SK-N-SH treated with all-trans-retinoic acid at 6 μM for 48 hours (cell line): ENCODE results near the gene ERBIN.

Source experiments
- ATAC-seq: fragments of 200-7000 bp; cut with Tn5 transposase; 3 replicates; pipeline ENCODE4 v1.9.1; 2020; ENCODE audit warnings: mild to moderate bottlenecking, moderate library complexity
- ARNTL ChIP-seq: fragments of 450-650 bp; formaldehyde crosslinking; IDR thresholded peaks from 2 replicates; pipeline ENCODE4 v1.5.0; 2020; ENCODE audit warnings: low read depth, mild to moderate bottlenecking, moderate library complexity, borderline replicate concordance
- BACH2 ChIP-seq: fragments of 250-450 bp; sonication (Bioruptor Pico); IDR thresholded peaks from 2 replicates; pipeline ENCODE4 v1.9.0; 2021; ENCODE audit warnings: mild to moderate bottlenecking, borderline replicate concordance
- CSDC2 ChIP-seq: fragments of 250-450 bp; sonication (Bioruptor Pico); IDR thresholded peaks from 2 replicates; pipeline ENCODE4 v1.5.0; 2020; ENCODE audit warnings: mild to moderate bottlenecking, moderate library complexity
- ESRRG ChIP-seq: fragments of 250-450 bp; sonication (Bioruptor Pico); IDR thresholded peaks from 2 replicates; pipeline ENCODE4 v1.6.1; 2021; ENCODE audit warnings: mild to moderate bottlenecking
- ISL1 ChIP-seq: fragments of 250-450 bp; sonication (Bioruptor Pico); IDR thresholded peaks from 2 replicates; pipeline ENCODE4 v2.1.2; 2022; ENCODE audit warnings: mild to moderate bottlenecking, moderate library complexity
- OSR1 ChIP-seq: fragments of 250-450 bp; sonication (Bioruptor Pico); IDR thresholded peaks from 2 replicates; pipeline ENCODE4 v1.8.0; 2022; ENCODE audit warnings: moderate library complexity, mild to moderate bottlenecking, inconsistent platforms
- PATZ1 ChIP-seq: fragments of 250-450 bp; sonication (Bioruptor Pico); IDR thresholded peaks from 2 replicates; pipeline ENCODE4 v1.8.0; 2020; ENCODE audit warnings: mild to moderate bottlenecking, moderate library complexity, borderline replicate concordance
- PPARA ChIP-seq: fragments of 250-450 bp; sonication (Bioruptor Pico); IDR thresholded peaks from 2 replicates; pipeline ENCODE4 v1.5.0; 2020; ENCODE audit warnings: mild to moderate bottlenecking, borderline replicate concordance
- RARB ChIP-seq: fragments of 250-450 bp; sonication (Bioruptor Pico); IDR thresholded peaks from 2 replicates; pipeline ENCODE4 v1.8.0; 2021; ENCODE audit warnings: mild to moderate bottlenecking, moderate library complexity
- TOX ChIP-seq: fragments of 250-450 bp; sonication (Bioruptor Pico); IDR thresholded peaks from 2 replicates; pipeline ENCODE4 v1.8.0; 2021; ENCODE audit warnings: mild to moderate bottlenecking, moderate library complexity, borderline replicate concordance
- ZC3H10 ChIP-seq: fragments of 250-450 bp; sonication (Bioruptor Pico); IDR thresholded peaks from 2 replicates; pipeline ENCODE4 v1.5.1; 2021; ENCODE audit warnings: mild to moderate bottlenecking, moderate library complexity
- ZFP3 ChIP-seq: fragments of 250-450 bp; sonication (Bioruptor Pico); IDR thresholded peaks from 2 replicates; pipeline ENCODE4 v1.5.0; 2020; ENCODE audit warnings: mild to moderate bottlenecking, moderate library complexity
- ZNF565 ChIP-seq: fragments of 450-650 bp; formaldehyde crosslinking; conservative IDR thresholded peaks from 2 replicates; pipeline ENCODE4 v1.5.0; 2020; ENCODE audit warnings: low read depth, mild to moderate bottlenecking, moderate library complexity
- ZNF70 ChIP-seq: fragments of 450-650 bp; formaldehyde crosslinking; IDR thresholded peaks from 2 replicates; pipeline ENCODE4 v1.5.0; 2020; ENCODE audit warnings: mild to moderate bottlenecking, moderate library complexity
- ZNF8 ChIP-seq: fragments of 450-650 bp; formaldehyde crosslinking; IDR thresholded peaks from 2 replicates; pipeline ENCODE4 v1.5.0; 2020; ENCODE audit warnings: mild to moderate bottlenecking, moderate library complexity
- TF ChIP-seq, protein P1 (sequence below): fragments of 250-450 bp; sonication (Bioruptor Pico); IDR thresholded peaks from 2 replicates; pipeline ENCODE4 v1.5.1; 2020; ENCODE audit warnings: low read depth, mild to moderate bottlenecking, moderate library complexity
- TF ChIP-seq, protein P2 (sequence below): fragments of 250-450 bp; sonication (Bioruptor Pico); IDR thresholded peaks from 2 replicates; pipeline ENCODE4 v1.5.1; 2021; ENCODE audit warnings: mild to moderate bottlenecking, moderate library complexity

The ERBIN gene

GRCh38 chr5:65925044-65925600, 1.3 kb upstream of the ERBIN start:
- TF ChIP-seq ZNF565 (no peak), ZNF8 (CRISPR knock-in tag) (no peak), OSR1 (CRISPR knock-in tag) (no peak), ESRRG (CRISPR knock-in tag) (no peak), ARNTL (CRISPR knock-in tag) (no peak), CSDC2 (CRISPR knock-in tag) (no peak), ZC3H10 (no peak), ZNF70 (no peak), RARB (CRISPR knock-in tag) (no peak), TOX (CRISPR knock-in tag) (no peak), BACH2 (CRISPR knock-in tag) (no peak), ISL1 (CRISPR knock-in tag) (no peak), PPARA (CRISPR knock-in tag) (no peak), PATZ1 (CRISPR knock-in tag) (no peak)
- TF ChIP-seq, protein P1, sequence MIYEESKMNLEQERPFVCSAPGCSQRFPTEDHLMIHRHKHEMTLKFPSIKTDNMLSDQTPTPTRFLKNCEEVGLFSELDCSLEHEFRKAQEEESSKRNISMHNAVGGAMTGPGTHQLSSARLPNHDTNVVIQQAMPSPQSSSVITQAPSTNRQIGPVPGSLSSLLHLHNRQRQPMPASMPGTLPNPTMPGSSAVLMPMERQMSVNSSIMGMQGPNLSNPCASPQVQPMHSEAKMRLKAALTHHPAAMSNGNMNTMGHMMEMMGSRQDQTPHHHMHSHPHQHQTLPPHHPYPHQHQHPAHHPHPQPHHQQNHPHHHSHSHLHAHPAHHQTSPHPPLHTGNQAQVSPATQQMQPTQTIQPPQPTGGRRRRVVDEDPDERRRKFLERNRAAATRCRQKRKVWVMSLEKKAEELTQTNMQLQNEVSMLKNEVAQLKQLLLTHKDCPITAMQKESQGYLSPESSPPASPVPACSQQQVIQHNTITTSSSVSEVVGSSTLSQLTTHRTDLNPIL (CRISPR knock-in tag) = no peak
- TF ChIP-seq, protein P2, sequence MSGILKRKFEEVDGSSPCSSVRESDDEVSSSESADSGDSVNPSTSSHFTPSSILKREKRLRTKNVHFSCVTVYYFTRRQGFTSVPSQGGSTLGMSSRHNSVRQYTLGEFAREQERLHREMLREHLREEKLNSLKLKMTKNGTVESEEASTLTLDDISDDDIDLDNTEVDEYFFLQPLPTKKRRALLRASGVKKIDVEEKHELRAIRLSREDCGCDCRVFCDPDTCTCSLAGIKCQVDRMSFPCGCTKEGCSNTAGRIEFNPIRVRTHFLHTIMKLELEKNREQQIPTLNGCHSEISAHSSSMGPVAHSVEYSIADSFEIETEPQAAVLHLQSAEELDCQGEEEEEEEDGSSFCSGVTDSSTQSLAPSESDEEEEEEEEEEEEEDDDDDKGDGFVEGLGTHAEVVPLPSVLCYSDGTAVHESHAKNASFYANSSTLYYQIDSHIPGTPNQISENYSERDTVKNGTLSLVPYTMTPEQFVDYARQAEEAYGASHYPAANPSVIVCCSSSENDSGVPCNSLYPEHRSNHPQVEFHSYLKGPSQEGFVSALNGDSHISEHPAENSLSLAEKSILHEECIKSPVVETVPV (CRISPR knock-in tag) = no peak
- ATAC-seq = peak; percentile 39

DNA sequence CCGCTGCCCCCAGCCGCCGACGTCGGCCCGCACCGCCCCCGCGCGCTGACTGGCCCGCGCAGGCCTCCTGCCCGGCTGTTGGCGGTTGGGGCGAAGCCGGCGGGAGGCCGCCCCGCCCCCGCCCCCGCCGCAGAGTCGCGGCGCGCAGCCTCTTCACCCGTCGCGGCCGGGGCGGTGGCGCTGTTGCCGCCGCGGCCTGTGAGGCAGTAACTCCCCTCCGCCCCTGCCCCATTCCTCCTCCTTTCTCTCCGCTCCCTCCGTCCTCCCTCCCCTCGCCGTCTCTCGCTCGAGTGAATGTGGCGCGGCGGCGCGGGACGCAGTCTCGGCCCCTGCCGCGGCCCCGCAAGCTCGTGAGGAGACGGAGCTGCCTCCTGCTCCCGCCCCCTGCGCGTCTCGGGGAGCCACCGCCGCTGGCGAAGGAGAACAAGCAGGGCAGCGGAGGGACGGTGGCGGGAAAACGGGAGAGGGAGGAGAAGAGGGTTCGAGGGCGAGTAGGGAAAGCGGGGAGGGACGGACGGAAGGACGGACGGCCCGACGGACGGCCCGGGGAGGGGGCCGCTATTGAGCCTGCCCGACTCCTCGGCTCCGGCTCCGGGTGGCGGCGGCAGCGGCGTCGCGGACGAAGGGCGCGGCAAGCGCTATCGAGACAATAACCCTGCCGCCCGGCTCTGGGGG, 637 bp upstream of the ERBIN start:
- TF ChIP-seq ZFP3 (CRISPR knock-in tag) (no peak), ESRRG (CRISPR knock-in tag) (peak; percentile 49; the same call in 1 of the 2 replicates)
- TF ChIP-seq, protein P1 (CRISPR knock-in tag) = no peak
- TF ChIP-seq, all 23 proteins: peak for 1

DNA sequence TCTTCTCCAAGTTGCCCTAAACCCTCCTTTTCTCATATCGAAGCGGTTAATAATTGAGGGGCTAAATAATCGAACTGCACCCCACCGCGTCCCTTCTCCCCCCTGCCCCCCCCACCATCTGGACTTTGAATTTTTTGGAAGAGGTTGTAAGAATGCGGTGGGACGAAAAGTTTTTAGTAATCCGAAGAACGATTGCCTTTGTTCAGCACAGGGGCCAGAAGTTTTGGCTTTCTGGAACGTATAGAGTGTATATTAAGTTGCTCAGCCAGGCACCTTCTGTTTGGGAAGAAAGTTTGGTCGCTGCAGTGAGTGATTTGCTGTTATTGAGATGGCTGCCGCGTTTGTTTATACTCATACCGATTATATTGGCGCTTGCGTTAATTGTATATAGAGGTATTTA, 518 bp downstream of the ERBIN start:
- no peak for ATAC-seq
- TF ChIP-seq ZNF70 = no peak
- TF ChIP-seq, all 23 proteins: peak for 0

More for the DNA sequence above, 637 bp upstream of the ERBIN start:
- ATAC-seq = peak; percentile 83

- peak; percentile 71 for ATAC-seq
- TF ChIP-seq, protein P1 (CRISPR knock-in tag) = no peak
- no peak for TF ChIP-seq PPARA (CRISPR knock-in tag)
- TF ChIP-seq CSDC2 (CRISPR knock-in tag) = no peak
- TF ChIP-seq, all 23 proteins: peak for 0
Observed at GRCh38 chr5:65927503-65928321, 1.3 kb downstream of the ERBIN start.
